Stimulated activated CD4-positive, alpha-beta T cell treated with anti-CD3 and anti-CD28 coated beads, Interleukin-2, amount 100 ng/mL, for 24 hours (primary cell): ENCODE results near the gene CCL23.
"Not testable (repeated sequence)": the region's sequence is repeated elsewhere in the genome, so short reads cannot be mapped to it uniquely, and the experiment has no call there.

Source experiments
- DNase-seq, 2 donors: peaks; one replicate each; pipeline ENCODE4 v3.0.0-alpha.2; 2020

The CCL23 gene

GRCh38 chr17:36017799-36018198 is at the start of gene CCL23:
CCL23 (minus strand) TSS chr17:36017972; CDS start chr17:36017897, 75 bp downstream.
- no peak for DNase-seq

DNA sequence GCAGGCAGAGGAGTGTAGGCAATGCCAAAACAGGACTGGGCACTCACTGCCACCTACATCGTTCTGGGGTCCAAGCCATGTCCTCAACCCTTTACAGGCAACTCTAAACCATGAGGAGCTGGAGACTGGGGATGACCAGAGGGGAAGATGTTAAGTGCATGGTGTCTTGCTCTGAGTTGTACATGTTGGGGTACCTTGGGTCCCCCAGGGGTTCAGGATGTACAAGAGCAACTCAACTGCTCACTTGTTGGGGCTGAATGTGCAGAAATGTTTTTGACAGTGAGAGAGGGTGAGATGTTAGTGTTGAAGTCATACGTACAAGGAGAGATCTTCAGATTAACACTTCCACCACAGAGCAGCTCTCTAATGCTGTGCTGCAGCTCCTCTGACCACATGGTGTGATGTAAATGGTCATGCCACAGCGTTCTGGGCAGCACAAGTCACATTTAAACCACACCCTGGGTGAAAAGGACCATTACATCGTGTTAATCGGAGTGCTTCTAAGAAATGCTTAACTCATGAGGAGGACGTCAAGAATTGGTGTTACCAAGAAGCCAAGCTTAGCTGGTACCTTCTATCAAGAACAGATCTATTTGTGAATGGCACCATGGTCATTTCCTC is 48.7 kb upstream of the CCL23 start:
- no peak for DNase-seq

DNA sequence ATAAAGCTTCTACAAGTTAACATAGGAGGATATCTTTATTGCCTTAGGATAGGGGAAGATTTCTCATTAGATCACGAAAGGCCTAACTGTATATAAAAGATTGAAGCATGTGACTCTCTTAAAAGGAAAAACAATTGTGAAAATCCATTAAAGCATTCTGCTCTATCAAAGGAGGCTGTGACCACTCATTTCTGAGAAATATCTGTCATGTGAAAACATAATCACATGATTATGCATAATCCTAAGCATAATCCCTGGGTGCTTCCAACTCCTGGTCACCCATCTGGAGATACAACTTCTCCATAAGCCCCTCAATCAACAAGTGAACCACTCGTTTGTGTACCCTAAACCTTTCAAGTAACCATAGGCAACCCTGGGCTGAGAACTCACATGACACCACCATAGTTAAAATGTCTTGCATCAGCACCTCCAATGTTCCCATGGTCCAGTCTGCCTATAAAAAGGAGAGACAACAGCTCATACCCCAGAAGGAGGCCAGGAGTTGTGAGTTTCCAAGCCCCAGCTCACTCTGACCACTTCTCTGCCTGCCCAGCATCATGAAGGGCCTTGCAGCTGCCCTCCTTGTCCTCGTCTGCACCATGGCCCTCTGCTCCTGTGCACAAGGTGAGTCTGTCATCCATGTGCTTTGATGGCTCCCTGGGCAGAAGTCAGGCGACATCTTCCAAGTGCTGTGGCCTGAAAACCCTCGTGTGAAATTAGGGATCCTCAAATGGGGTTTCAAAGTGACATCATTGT is 46.2 kb upstream of the CCL23 start, which contains the start of gene CCL18:
TSS of gene CCL18 (plus strand) at position 487 of the 756 bp plus-strand sequence. CDS start at position 558, 71 bp downstream.
- DNase-seq: no peak

GRCh38 chr17:36060816-36061215 is 43.0 kb upstream of the CCL23 start:
- DNase-seq: no peak

GRCh38 chr17:36059406-36059805 is 41.6 kb upstream of the CCL23 start:
- DNase-seq: no peak

DNA sequence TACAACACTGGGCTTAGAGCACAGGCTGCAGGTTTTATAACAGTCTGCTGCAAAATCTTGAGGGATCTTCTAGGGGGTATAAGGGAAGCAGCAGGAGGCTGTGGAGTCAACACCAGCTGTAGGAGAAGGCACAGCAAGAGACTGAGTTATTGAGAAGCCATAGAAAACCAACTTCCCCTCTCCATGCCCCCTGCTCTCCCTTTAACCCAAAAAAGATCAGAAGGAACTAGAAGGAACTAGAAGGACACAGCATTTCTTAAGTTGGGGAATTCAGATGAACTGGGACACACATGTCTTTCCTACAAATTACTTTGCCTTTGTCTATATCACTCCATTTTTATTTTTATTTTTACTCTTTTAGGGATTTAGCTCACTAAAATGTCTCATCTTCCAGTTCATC is 40.1 kb upstream of the CCL23 start:
- DNase-seq: no peak

GRCh38 chr17:36055921-36056520 is 38.2 kb upstream of the CCL23 start:
- no peak for DNase-seq

DNA sequence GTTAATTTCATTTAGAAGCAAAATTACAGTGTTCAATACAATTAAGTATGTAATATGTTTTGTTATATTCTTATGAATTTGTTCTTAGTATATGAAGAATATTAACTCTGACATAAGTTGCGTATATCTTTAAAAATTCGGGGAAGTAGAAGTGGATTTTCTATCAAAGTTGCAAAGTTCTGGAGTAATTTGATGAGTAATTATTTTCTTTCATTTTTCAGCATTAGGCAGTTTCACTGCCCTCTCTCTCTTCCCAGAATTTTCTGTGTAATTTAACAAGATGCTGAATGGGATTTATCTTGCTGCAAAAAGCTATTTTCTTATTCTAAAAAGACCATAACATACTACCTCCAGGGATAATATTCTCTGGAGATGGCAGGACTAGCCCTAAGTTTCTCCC is 37.4 kb upstream of the CCL23 start:
- no peak for DNase-seq

DNA sequence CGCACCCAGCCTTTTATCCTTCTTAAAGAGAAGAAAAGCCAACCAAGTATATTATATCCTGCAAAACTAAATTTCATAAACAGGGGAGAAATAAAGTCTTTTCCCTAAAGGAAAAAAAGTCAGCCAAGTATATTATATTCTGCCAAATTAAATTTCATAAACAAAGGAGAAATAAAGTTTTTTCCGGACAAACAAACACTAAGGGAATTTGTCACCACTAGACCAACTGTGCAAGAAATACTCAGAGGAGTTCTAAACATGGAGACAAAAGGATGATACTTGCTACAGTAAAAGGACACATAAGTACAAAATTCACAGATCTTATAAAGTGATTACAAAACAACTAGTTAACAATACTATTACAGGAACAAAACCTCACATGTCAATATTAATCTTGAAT is 31.9 kb upstream of the CCL23 start:
- DNase-seq: no peak

- DNase-seq: no peak
These were observed 30.3 kb upstream of the CCL23 start for GRCh38 chr17:36048066-36048465.

GRCh38 chr17:36036235-36036634 is 18.5 kb upstream of the CCL23 start:
- DNase-seq: no peak

GRCh38 chr17:36034127-36034526 is 16.4 kb upstream of the CCL23 start:
- no peak for DNase-seq

GRCh38 chr17:36030956-36031355 is 13.2 kb upstream of the CCL23 start:
- DNase-seq: no peak

GRCh38 chr17:36027761-36028160 is 10.0 kb upstream of the CCL23 start:
- DNase-seq: no peak

DNA sequence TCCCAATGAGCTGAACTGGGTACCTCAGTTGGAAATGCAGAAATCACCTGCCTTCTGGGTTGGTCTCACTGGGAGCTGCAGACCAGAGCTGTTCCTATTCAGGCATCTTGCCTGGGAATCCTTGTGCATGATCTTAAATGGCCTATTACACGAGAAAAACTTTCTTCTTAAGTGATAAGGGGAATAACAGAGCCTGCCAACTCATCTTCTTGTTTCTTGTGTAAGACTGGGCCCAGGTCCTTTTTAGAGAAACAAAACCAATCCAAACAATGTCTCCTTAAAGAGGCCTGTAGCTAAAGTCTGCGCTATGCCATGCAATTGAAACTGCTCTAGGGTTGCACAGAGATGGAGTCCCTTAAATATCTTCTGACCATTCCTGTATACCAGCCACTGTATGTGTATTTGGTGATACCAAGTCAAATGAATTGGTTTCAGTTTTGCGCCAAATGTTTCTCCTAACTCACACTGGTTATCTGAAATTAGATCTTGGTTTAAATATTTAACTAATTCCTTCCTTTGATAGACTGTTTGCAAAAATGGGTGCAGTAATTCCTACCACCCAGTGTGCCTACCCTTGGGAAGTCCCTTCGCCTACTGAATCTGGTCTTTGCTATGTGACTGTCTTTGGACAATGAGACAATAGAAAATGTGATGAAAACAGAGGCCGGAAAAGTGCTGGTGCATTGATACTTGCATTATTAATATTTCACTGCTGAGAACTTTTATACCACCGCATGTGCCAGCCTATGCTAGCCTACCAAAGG is 6.5 kb upstream of the CCL23 start:
- no peak for DNase-seq

- no peak for DNase-seq
These were observed 1.7 kb upstream of the CCL23 start for GRCh38 chr17:36019423-36019822.

DNA sequence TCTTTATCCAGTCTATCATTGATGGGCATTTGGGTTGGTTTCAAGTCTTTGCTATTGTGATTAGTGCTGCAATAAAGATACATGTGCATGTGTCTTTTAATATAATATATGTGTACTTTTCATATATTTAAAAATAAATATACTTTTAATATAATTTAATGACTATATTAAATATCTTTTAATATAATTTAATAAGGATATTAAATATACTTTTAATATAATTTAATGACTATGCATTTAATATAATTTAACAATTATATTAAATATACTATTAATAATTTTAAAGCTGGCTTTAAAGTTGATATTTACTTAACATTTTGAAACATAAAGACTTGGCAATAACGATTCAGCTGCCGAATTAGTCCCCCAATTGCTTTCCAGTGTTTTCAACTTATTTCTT is 1.2 kb downstream of the CCL23 start:
- no peak for DNase-seq

DNA sequence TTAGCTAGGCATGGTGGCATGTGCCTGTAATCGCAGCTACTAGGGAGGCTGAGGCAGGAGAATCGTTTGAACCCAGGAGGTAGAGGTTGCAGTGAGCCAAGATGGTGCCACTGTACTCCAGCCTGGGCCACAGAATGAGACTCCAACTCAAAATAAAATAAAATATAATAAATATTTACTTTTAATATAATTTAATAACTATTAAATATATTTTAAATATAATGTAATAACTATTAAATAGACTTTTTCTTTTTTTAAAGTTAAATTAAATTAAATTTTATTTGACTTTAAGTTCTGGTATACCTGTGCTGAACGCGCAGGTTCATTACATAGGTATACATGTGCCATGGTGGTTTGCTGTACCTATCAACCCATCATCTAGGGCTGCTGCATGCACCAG is 1.9 kb downstream of the CCL23 start:
- DNase-seq: not testable (repeated sequence)

DNA sequence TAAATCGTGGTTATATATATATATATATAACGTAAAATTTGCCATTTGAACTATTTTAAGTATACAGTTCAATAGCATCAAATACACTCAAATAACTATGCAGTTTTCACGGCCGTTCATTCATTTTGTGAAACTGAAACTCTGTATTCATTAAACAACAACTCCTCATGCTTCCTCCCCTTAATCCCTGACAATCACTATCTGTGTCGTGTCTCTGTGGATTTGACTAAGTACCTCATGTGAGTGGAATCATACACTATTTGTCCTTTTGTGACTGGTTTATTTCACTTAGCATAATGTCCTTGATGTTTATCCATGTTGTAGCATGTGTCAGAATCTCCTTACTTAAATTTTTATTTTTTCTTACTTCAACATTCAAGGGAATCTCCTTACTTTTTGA is 2.8 kb downstream of the CCL23 start:
- DNase-seq: no peak

GRCh38 chr17:36011201-36011600 is 6.6 kb downstream of the CCL23 start:
- no peak for DNase-seq

DNA sequence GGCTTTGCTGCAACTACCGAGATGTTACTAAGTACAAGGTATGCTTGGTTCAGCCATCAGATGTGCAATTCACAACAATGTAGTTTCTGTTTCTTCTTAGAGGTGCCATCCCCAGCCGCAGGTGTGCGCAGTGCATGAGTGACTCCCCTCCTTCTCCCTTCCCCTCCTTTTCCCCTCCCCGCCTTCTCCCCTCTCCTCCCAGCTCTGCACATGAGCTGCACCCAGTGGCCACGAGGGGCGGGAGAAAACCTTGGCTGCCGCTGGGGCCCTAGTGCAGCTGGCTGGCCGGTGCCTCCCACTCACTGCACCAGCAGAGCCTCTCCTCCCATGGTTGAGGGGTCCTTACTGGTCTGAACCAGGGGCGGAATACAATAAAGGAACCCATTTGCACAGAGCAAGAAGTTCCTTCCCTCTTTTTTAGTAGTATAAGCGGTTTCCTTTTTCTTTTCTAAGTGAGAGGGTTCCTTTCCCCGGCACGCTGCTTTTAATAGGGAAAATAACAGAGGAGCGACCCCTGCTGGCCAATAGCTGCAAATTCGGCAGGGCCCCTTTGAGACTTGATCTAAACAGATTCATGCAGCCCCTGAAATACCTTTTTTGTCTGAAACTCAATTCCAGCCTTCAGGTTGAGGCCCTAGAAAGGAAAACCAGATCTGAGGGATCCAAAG is 8.6 kb downstream of the CCL23 start:
- DNase-seq: peak in 1 of 2 donors; percentile 15

GRCh38 chr17:36004594-36005108 is 13.1 kb downstream of the CCL23 start:
- no peak for DNase-seq

DNA sequence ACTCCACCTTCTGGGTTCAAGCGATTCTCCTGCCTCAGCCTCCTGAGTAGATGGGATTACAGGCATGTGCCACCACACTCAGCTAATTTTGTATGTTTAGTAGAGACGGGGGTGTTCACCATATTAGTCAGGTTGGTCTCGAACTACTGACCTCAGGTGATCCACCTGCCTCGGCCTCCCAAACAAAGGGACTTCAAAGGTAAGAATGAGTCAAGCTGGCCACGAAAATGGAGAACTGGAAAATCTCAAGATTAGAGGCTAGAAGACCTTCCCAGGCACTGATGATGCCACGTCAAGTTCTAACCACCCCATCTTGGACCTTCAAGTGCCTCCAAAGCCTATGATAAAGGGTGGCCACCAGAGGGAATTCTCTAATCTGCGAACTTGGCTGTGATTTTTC is 15.1 kb downstream of the CCL23 start:
- DNase-seq: no peak
